ENCODE results near the gene SPINDOC.

GRCh38 chr11:63814383-63814736 lies 1.1 kb downstream of the SPINDOC start:
- TF ChIP-seq SIN3A (IDR thresholded peaks at IDR 0.05; ENCODE audit: borderline replicate concordance, low read depth, low read length) (no peak), CTCF (IDR thresholded peaks at IDR 0.05) (no peak), EP300 (IDR thresholded peaks at IDR 0.05; ENCODE audit: borderline replicate concordance in 1 of 2, low read depth in 1 of 2, low read length in 1 of 2) (no peak), SMC3 (IDR thresholded peaks at IDR 0.05; ENCODE audit: low read depth, low read length) (no peak), FOXM1 (IDR thresholded peaks at IDR 0.05; ENCODE audit: low read depth) (no peak), YY1 (IDR thresholded peaks at IDR 0.05; ENCODE audit: low read depth) (no peak), USF2 (IDR thresholded peaks at IDR 0.05; ENCODE audit: borderline replicate concordance, low read depth, low read length) (no peak), REST (IDR thresholded peaks at IDR 0.05; ENCODE audit: low read depth, low read length) (no peak), GATA2 (CRISPR knock-in tag; IDR thresholded peaks at IDR 0.05) (no peak), IRF3 (IDR thresholded peaks at IDR 0.05; ENCODE audit: low read depth, low read length) (no peak), NFIC (IDR thresholded peaks at IDR 0.05; ENCODE audit: borderline replicate concordance) (no peak)
